ENCODE data around the gene ARHGEF12. TPM values are rescaled to one million over a fixed set of nuclear protein-coding genes. Genes with fewer than 3 reads are reported as not detected.
A peak's percentile ranks its signal among the peaks of the same experiment; 100 is the strongest.

ARHGEF12 gene
- polyA plus RNA-seq, 1 experiment = 16.9 TPM

GRCh38 chr11:120338107-120338933 is 2.1 kb downstream of the ARHGEF12 start:
- Histone ChIP-seq H3K36me3 (ENCODE audit: control insufficient read depth, insufficient read depth, low read length) (no peaks in the 10 kb centered on the region), H3K4me3 (ENCODE audit: low read depth, low read length) (peak overlapping the region; percentile 71), H3K27me3 (ENCODE audit: control insufficient read depth, insufficient read depth, low read length) (no peaks in the 10 kb centered on the region)
- TF ChIP-seq, protein P1, sequence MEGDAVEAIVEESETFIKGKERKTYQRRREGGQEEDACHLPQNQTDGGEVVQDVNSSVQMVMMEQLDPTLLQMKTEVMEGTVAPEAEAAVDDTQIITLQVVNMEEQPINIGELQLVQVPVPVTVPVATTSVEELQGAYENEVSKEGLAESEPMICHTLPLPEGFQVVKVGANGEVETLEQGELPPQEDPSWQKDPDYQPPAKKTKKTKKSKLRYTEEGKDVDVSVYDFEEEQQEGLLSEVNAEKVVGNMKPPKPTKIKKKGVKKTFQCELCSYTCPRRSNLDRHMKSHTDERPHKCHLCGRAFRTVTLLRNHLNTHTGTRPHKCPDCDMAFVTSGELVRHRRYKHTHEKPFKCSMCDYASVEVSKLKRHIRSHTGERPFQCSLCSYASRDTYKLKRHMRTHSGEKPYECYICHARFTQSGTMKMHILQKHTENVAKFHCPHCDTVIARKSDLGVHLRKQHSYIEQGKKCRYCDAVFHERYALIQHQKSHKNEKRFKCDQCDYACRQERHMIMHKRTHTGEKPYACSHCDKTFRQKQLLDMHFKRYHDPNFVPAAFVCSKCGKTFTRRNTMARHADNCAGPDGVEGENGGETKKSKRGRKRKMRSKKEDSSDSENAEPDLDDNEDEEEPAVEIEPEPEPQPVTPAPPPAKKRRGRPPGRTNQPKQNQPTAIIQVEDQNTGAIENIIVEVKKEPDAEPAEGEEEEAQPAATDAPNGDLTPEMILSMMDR (IDR thresholded peaks at IDR 0.05; ENCODE audit: insufficient read depth, low read depth, low read length) = no peak
- POLR2A ChIA-PET = no interaction called here
- no peak for DNase-seq (ENCODE audit: low read depth)
- CTCF ChIA-PET = interaction anchor here (0.8 to 1.1 kb wide), 4 partner anchors 10 to 172 kb away, joined by 3 to 4 read pairs (median 3); no protein-coding TSS in a partner anchor

- ChIA-PET CTCF (interaction anchor here (0.6 kb wide), 1 partner anchor 127 kb away, joined by 3 read pairs; no protein-coding TSS in a partner anchor), POLR2A (no interaction called here)
- no peaks in the 10 kb centered on the region for H3K36me3 ChIP-seq (ENCODE audit: control insufficient read depth, insufficient read depth, low read length)
- DNase-seq (ENCODE audit: low read depth) = no peak
- peak overlapping the region; percentile 30 for H3K4me3 ChIP-seq (ENCODE audit: low read depth, low read length)
- TF ChIP-seq, protein P1 (IDR thresholded peaks at IDR 0.05; ENCODE audit: insufficient read depth, low read depth, low read length) = no peak
- no peaks in the 10 kb centered on the region for H3K27me3 ChIP-seq (ENCODE audit: control insufficient read depth, insufficient read depth, low read length)
These were observed 3.2 kb downstream of the ARHGEF12 start for GRCh38 chr11:120339394-120339890.

- Histone ChIP-seq H3K27me3 (ENCODE audit: control insufficient read depth, insufficient read depth, low read length) (no peaks in the 10 kb centered on the region), H3K36me3 (ENCODE audit: control insufficient read depth, insufficient read depth, low read length) (no peaks in the 10 kb centered on the region), H3K4me3 (ENCODE audit: low read depth, low read length) (no peak overlapping the region)
- DNase-seq (ENCODE audit: low read depth) = no peak
- POLR2A ChIA-PET = no interaction called here
- CTCF ChIA-PET = no interaction called here
- TF ChIP-seq, protein P1 (IDR thresholded peaks at IDR 0.05; ENCODE audit: insufficient read depth, low read depth, low read length) = no peak
These were observed 4.3 kb downstream of the ARHGEF12 start for GRCh38 chr11:120340529-120340928.

DNA sequence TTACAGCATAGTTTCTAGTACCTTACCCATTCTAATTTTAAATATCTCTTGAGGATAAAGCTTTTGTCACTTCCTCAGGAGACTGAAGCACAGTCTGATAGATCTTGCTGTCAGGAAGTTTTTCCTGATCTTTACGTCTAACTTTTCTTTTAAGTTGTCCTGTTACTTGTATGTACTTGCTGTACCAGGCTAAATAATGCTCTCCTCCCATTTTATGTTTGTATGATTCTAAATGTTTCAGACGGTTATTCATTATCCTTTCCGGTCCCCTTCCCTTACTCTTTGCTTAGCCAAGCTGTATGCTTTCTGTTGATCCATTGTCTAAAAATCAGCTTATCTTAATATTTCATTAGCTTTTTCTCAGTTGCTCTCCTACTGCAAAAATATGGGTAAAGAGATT is 6.0 kb downstream of the ARHGEF12 start:
- DNase-seq (ENCODE audit: low read depth) = no peak

GRCh38 chr11:120342678-120343077 is 6.5 kb downstream of the ARHGEF12 start:
- H3K4me3 ChIP-seq (ENCODE audit: low read depth, low read length) = no peak overlapping the region
- ChIA-PET POLR2A (no interaction called here), CTCF (no interaction called here)
- DNase-seq (ENCODE audit: low read depth) = no peak
- H3K36me3 ChIP-seq (ENCODE audit: control insufficient read depth, insufficient read depth, low read length) = no peaks in the 10 kb centered on the region
- H3K27me3 ChIP-seq (ENCODE audit: control insufficient read depth, insufficient read depth, low read length) = no peaks in the 10 kb centered on the region
- TF ChIP-seq, protein P1 (IDR thresholded peaks at IDR 0.05; ENCODE audit: insufficient read depth, low read depth, low read length) = no peak

More for the DNA sequence above, 6.0 kb downstream of the ARHGEF12 start:
- ChIA-PET POLR2A (no interaction called here), CTCF (no interaction called here)
- no peaks in the 10 kb centered on the region for H3K27me3 ChIP-seq (ENCODE audit: control insufficient read depth, insufficient read depth, low read length)
- TF ChIP-seq, protein P1 (IDR thresholded peaks at IDR 0.05; ENCODE audit: insufficient read depth, low read depth, low read length) = no peak
- no peaks in the 10 kb centered on the region for H3K36me3 ChIP-seq (ENCODE audit: control insufficient read depth, insufficient read depth, low read length)
- H3K4me3 ChIP-seq (ENCODE audit: low read depth, low read length) = no peak overlapping the region

All from BJ (cell line).